ENCODE measurements around the gene P2RX3.

DNA sequence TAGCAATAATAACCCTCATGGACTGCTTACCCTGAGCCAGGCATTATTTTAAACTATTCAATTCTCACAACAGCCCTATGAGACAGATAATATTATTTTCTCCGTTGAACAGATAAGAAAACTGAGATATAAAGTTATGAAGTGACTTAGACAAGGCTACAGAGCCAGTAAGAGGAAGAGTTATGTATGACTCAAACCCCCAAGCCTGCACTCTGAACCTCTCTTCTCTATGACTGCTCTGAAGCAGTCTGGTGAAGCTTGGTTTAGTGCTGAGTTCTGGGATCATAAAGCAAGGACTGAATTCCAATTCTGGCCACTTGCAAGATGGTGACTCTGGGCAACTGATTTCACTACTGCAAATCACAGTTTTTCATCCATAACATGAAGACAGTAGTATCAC lies 47.9 kb upstream of the P2RX3 start:
- TF ChIP-seq, protein P1, sequence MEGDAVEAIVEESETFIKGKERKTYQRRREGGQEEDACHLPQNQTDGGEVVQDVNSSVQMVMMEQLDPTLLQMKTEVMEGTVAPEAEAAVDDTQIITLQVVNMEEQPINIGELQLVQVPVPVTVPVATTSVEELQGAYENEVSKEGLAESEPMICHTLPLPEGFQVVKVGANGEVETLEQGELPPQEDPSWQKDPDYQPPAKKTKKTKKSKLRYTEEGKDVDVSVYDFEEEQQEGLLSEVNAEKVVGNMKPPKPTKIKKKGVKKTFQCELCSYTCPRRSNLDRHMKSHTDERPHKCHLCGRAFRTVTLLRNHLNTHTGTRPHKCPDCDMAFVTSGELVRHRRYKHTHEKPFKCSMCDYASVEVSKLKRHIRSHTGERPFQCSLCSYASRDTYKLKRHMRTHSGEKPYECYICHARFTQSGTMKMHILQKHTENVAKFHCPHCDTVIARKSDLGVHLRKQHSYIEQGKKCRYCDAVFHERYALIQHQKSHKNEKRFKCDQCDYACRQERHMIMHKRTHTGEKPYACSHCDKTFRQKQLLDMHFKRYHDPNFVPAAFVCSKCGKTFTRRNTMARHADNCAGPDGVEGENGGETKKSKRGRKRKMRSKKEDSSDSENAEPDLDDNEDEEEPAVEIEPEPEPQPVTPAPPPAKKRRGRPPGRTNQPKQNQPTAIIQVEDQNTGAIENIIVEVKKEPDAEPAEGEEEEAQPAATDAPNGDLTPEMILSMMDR (IDR thresholded peaks at IDR 0.05) = no peak
- no peak for TF ChIP-seq POLR2A (IDR thresholded peaks at IDR 0.05)
